ENCODE measurements around the gene PXMP4.

Gene PXMP4

DNA sequence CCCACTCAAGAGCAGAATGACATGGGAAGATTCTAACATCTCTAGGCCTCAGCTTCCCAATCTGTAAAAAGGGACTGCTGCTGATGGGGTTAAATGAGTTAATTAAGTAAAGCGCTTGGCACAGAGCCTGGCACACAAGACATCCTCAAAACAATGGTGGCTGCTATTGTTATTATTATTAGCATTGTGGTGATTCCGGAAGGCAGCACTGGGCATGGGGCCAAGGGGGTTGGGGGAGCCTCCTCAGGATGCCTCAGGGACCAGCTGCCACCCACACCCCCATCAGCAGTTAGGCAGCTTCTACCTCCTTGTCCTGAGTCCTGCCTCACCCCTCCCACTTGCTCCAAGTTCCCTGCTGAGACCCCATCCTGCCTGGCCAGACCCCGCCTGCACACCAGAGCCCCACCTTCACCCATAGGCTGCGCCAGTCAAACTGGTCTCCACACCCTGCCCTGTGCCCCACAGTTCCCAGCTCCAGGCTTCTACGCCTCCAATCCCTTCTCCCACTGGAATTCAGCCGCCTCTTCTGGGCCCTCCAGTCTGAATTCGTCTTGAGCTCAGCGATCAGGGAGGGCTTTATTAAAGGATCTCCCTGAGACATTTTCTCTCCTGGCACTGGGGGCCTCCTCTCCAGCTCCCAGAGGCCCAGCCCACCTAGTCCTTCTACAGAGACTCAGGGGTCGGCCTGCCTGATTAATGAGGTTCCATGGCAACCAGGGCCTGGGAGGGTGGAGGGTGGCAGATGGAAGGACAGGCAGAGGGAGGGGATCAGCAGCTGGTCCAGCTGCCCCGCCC, 35.4 kb downstream of the PXMP4 start:
- no peak for DNase-seq (ENCODE audit: low read depth)

GRCh38 chr20:33681728-33682353, 38.3 kb downstream of the PXMP4 start:
- DNase-seq (ENCODE audit: low read depth) = no peak

DNA sequence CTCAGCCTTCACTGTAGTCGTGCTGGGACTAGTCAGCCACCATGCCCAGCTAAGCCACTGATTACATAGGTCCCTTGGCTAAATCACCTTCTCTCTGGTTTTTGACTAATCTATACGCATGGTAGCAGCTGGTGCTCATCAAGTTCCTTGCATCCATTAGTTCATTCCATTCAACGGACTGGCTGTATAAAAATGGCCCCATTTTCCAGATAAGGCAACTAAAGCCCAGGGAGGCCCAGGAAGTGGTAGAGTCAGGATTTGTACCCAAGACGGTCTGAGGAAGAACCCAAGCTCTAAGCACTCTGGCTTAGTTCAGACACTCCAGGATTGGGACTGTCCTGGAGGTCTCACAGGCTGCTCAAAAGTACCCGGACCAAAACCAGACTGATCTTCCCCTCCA, 38.8 kb downstream of the PXMP4 start:
- no peak for DNase-seq (ENCODE audit: low read depth)

DNA sequence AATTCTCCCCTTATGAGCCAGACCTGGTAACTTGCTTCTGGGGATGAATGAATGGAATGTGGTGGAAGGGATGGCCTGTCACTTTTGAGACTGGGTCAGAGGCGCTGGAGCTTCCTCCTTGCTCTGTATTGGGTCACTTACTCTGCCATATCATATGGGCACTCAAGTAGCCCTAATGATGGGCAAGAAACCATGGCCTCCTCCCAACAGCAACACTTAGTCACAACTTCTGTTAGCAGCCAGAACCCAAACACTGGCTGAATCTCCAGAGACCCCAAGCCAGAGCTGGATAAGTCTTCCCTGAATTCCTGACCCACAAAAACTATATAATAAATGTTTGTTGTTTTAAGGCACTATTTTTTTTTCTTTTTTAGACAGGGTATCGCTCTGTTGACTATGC, 39.4 kb downstream of the PXMP4 start:
- DNase-seq (ENCODE audit: low read depth) = no peak

- no peak for DNase-seq (ENCODE audit: low read depth)
Measured at GRCh38 chr20:33679758-33680485, 40.2 kb downstream of the PXMP4 start.

DNA sequence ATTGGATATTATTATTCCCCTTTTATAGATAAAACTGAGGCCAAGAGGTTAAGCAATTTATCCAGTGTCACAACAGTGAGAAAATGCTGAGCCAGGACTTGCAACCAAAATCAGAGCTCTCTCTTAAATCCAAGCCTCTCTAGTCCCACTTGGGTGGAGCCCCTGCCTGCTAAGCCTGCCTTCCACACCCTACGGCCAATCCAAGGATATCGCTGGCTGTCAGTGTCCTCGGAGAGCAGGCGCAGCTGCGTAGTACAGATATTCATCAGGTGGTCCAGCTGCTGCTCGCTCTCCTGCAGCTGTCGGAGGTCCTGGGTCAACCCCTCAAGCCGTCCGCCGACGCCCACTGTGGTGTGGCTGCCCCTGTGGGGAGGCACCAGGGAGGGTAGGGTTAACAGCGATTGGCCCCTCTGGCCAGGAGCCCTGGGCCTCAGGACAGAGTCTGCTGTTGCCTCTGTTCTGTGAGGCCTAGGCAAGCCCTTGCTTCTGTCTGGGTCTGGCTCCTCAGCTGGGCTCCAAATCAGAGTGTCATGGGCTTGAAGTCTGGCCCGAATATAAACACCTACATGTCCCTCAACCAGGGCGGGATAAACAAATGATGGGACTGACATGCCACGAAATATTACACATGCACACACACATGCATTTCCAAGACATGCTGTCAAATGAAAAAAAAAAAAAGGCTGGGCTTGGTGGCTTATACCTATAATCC, 42.0 kb downstream of the PXMP4 start:
- no peak for DNase-seq (ENCODE audit: low read depth)

DNA sequence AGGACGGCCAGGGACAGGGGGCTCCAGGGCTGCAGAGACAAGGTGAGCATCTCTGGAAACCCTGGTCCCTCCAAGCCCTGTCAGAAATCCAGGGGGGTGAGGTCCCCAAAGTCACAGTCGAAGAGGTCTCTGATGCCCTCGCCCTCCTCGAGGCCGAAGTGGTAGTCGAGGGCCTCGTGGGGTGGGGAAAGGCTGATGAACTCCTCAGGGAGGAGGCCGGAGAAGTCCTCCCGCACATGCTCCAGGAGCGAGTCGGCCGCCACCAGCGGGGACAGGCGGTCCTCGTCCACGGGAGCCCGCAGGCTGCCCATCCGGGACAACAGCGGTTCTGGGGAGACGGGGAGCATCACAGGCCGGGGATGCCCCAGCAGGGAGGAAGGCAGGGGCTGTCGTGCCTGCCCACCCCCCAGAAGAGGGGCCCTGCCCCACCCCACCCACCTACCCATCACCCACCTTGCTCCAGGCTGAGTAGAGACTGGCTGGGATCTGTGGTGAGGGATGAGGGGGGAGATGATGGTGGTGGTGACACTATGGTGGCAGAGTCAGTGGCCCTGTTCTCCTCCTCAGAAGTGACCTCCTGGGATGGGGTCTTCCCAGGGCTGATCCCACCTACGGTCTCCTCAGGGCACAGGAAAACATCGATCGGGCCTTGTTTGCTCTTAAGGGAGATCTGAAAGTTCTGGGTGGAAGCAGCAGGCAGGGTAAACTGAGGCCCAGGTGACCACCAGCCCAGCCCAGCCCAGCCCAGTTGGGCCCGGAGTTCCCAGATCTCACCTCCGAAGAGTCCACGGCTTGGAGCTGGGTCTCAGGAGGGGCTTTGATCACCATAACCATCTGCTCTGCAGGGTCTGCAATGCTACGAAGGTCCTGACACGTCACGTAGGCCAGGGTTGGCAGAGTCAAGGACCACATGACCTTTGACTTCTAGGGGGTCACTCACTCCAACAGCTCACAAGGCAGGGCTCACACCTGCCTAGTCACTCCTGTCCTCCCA, 43.2 kb downstream of the PXMP4 start:
- DNase-seq (ENCODE audit: low read depth) = no peak

- DNase-seq (ENCODE audit: low read depth) = no peak
Measured at GRCh38 chr20:33676121-33676520, 44.0 kb downstream of the PXMP4 start.

- DNase-seq (ENCODE audit: low read depth) = no peak
Measured at GRCh38 chr20:33675136-33675959, 44.8 kb downstream of the PXMP4 start.

DNA sequence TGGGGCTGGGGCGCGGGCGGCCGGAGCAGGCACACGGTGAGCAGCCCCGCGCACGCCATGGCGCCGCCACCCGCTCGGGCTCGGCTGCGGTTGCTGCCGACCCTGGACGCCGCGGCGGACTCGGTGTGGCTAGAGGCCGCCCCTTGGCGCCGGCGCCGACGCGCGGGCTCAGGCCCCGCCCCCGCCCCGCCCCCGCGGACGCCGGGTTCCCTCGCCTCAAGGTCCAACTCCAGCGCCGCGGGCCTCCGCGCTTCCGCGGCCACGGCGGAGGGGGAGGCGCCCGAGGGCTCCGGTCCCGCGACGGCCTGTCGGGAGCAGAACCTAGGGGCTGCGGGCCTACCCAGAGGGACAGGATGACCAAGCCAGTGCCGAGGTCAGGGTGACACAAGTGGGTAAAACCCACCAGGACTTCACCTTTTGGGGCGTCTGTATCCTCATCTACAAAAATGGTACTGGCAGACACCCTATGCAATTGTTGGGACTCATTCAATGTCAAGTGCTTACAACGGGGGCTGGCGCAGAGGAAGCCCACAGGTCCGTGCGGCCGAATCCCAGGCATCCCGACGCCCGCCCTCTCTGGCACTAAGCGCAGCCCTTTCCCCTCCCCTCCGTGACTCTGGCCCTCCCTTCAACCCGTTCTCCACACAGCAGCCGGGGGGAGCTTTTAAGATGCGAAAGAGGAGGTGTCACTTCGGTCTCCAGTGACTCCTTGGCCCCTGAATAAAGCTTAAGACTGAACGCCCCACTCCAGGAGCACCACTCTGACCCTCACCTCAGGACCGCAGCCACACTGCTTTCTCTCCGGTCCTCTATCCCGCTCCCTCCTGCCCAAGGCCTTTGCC, 45.6 kb downstream of the PXMP4 start, which contains the start of gene NECAB3:
TSS of gene NECAB3 (minus strand) at position 135 of the 842 bp plus-strand sequence. CDS start at position 59, 76 bp downstream.
- peak; percentile 49 for DNase-seq (ENCODE audit: low read depth)

DNA sequence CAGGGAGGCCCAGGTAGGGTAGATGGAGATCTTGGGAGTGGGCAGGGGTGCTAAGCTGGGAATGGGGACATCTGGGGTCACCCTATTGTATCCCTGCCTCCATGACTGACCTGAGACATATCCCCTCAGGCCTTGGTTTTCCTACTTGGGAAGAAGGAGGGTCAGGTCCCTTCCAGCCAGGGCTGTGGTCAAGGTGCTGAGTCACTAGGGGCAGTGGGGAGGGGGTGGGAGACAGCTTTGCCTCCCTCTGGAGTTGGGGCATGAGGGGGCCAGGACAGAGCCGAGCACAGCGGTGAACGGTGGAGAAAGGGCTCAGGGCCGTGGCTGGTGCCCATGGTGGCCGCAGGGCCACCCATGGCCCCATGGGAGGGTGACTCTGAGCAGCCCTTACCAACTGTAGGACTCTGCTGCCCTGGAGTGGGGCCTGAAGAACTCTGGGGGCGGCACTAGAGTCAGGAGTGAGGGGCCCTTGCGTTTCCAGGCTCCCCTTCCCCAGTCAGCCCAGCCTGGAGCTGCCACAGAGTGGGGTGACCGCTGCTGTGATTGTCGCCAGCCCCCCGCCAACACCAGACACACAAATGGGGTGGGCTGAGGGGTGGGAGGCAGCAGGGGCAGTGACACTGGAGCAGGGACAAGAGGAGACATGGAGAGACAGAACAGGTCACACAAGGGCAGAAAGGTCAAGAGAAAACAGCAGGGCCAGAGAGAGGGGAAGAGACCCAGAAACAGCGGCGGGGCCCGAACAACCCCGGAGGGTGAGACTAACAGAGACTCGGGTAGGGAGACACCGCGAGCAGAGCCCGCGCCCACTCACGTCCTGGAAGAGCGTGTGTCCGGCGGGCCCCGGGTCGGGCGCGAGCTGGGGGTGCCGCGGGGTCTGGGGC, 46.5 kb downstream of the PXMP4 start:
- no peak for DNase-seq (ENCODE audit: low read depth)

DNA sequence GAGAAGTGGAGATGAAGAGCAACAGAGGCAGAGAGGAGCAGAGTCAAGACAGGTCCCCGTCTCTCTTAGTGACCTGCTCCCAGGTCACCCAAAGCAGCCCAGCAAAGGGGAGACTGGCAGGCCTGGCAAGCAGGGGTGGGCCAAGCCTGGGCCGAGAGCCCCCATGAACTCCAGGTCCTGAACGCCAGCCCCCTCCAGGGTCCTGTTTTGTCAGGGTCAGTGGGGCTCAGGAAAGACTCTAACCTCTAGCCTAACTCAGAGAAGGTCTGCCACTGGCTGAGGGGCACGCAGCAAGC, 47.0 kb downstream of the PXMP4 start:
- no peak for DNase-seq (ENCODE audit: low read depth)

DNA sequence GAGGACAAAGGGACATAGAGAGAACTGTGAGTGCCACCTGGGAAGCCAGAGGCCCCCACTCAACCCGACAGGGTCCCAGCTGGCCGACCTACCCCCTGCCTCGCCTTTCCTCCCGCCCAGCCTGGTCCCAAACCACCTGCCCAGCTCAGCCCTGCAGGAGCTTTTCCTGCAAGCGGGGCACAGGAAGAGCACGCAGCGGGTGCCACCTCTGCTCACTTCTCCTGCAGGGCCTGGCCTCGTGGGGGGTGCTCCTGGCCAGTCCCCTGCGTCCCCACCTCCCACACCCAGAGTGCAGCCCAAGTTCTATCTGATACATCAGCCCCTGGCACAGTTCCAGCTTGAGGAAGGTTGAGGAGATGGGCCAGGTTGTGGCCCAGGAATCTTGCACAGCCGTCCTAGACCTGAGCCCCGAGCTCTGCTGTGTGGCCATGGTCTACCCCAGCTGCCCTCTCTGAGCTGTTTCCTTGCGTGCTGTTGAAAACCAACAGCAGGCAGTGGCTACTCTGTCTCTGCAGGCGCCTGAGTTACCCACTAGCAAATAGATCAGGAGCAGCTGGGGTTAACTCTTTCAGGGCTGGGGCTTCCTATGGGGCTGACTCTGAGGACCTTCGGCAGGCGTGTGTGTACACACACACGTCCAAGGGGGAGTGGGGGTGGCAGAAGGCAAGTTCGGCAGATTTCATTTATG, 47.5 kb downstream of the PXMP4 start:
- no peak for DNase-seq (ENCODE audit: low read depth)

- no peak for DNase-seq (ENCODE audit: low read depth)
Measured at GRCh38 chr20:33671573-33672288, 48.4 kb downstream of the PXMP4 start.

DNA sequence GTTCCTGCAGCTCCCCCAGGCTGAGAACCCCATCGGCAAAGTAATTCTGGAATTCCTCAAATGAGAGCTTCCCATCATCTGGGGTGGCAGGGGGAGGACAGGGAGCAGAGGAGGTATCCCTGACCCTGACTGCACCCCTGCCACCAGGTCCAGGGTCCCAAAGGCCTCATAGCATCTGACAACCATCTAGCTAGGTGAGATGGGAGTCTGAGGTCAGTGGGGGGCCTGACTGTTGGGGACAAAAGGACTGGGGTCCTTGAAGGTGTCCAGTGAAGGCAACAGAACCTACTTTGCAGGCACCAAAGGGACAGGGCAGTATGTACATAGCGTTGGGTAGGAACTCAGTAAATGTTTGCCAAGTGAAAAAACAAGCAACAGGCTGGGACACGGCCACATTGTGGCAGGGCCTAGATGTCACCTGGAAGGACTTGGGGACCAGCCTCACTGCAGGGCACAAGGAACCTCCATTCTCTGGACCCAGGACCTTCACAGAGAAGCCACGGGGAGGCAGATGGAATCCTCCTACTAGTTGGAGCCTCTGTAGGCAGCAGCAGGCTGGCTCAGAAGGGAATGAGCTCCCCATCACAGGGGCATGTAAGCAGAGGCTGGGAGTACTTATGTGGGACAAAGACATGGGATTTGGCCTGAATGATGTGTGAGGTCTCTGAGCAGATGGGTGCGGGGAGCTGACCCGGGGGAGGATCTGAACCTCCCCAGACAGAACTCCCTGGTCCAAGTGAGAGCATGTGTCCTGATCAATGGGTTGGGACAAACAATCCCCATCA, 49.2 kb downstream of the PXMP4 start:
- no peak for DNase-seq (ENCODE audit: low read depth)

Data from stimulated activated CD8-positive, alpha-beta memory T cell treated with anti-CD3 and anti-CD28 coated beads, Interleukin-12 subunit alpha, Interleukin-12 subunit beta, amount 100 ng/mL, for 4 hours (primary cell).